Right lobe of liver (tissue), 6 donors: ENCODE data around the gene EPB41L4B. TPM values are rescaled to one million over a fixed set of nuclear protein-coding genes. Genes with fewer than 3 reads are reported as not detected.

ENCODE experiments used
- ATAC-seq, 4 donors: fragments of 200-7000 bp; cut with Tn5 transposase; one replicate each; pipeline ENCODE4 v1.9.1; 2020; ENCODE audit warnings: mild to moderate bottlenecking in 4 of 4, moderate library complexity in 4 of 4
- DNase-seq, 3 donors: peaks; one replicate each; pipeline ENCODE4 v3.0.0-alpha.2; 2020
- H3K27ac ChIP-seq, 3 donors: fragments of 200-600 bp; one replicate each; pipeline ENCODE4 v1.8.0; 2022
- H3K27me3 ChIP-seq, 2 donors: fragments of 200-600 bp; one replicate each; pipeline ENCODE4 v1.8.0; 2022
- H3K36me3 ChIP-seq, 4 donors: fragments of 200-600 bp; sonication (generic) in 1 of 4; one replicate each; pipeline versions ENCODE4 v1.5.1 to v1.8.0; 2017 to 2022; ENCODE audit warnings: control low read depth in 1 of 4
- H3K4me1 ChIP-seq, 4 donors: fragments of 200-600 bp; sonication (generic) in 1 of 4; one replicate each; pipeline versions ENCODE4 v1.5.1 to v1.8.0; 2017 to 2022; ENCODE audit warnings: control low read depth in 1 of 4
- H3K4me3 ChIP-seq, 3 donors: fragments of 200-600 bp; one replicate each; pipeline ENCODE4 v1.8.0; 2022
- H3K9me3 ChIP-seq, 4 donors: fragments of 200-600 bp; sonication (generic) in 1 of 4; one replicate each; pipeline versions ENCODE4 v1.5.1 to v1.8.0; 2017 to 2022; ENCODE audit warnings: control low read depth in 1 of 4
- POLR2A ChIP-seq: fragments of 450-650 bp; IDR thresholded peaks from one replicate; pipeline ENCODE4 v1.6.1; 2017; ENCODE audit warnings: antibody characterized with exemption, mild to moderate bottlenecking
- WGBS: methylation state at CpG from one replicate; pipeline ENCODE4 v1.1.6; 2018; ENCODE audit warnings: low coverage, low lambda C conversion rate; ENCODE audit not compliant: insufficient coverage; ENCODE audit errors: missing lambda C conversion rate; 5-methylcytosine and 5-hydroxymethylcytosine counted together
- intact Hi-C, 2 donors: fragments of 100-400 bp; cut with DNase I; formaldehyde crosslinking; loops; one replicate each; pipeline versions ENCODE4 v1.11.2 to v1.14.1; 2022
- total RNA-seq, 6 experiments: library from RNA; depleted of rRNA in 2 of 6; stranded (reverse); fragments of >200 nt in 2 of 6; fragmentation: NEBNext Ultra II Directional in 3 of 6; extraction: Animal tissue kit (Norgen Biotek cat#: 25700) in 3 of 6; gene quantifications; one replicate each; pipeline versions ENCODE4 v1.1.0 to v1.2.4, GENCODE V29; 2016 to 2023
- TF ChIP-seq, protein P1 (sequence below), 4 donors: fragments of 200-600 bp in 3 of 4; fragments of 450-650 bp in 1 of 4; IDR thresholded peaks; one replicate each; pipeline versions ENCODE4 v1.5.1 to v1.8.0; 2016 to 2022; ENCODE audit warnings: antibody characterized with exemption in 4 of 4, mild to moderate bottlenecking in 2 of 4
- donor health status: DM: no; HTN: yes; CAD: no.
- donor health status: DM: no; HTN: no; CAD: no.
- donor health status: DM: no; HTN: no; CAD: no.
- donor health status: DM: no; HTN: yes; CAD: no.
- donor health status: DM: no; HTN: yes; CAD: no.

The EPB41L4B gene
- total RNA-seq, 6 experiments from 2014 or later = 29.0 to 89.0 (median 32.4) TPM

DNA sequence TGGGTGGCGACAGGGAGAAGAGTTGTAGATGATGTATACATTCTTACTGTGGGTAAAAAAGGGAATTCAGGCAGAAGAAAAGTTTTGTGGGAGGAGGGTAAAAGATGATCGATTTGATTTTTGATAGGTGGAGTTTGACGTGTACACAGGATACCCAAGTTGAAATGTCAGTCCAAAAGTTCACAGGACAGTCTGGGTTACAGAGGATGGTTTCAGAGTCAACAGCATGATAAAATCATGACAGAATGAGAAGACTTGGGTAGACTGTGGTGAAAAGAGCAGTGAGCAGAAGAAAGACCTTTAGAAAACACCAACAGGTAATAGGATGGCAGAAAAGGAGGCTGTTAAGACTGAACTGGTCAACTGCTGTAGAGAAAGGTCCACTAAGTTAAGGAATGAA lies 81.6 kb downstream of the EPB41L4B start:
- WGBS = 63% methylated on average over 3 of the region's 3 CpGs
- Histone ChIP-seq H3K9me3 (no peaks in the 10 kb centered on the region), H3K4me3 (no peak overlapping the region), H3K27me3 (no peaks in the 10 kb centered on the region), H3K4me1 (peaks cover 0 to under 1% (median 0%) of the 10 kb centered on the region in 4 donors), H3K27ac (no peak overlapping the region), H3K36me3 (peaks cover 0 to 20% (median 4%) of the 10 kb centered on the region in 4 donors)
- DNase-seq (no peak), ATAC-seq (peak in 3 of 4 donors; percentile 38 to 56 (median 51))
- intact Hi-C loops = no loop called here
- TF ChIP-seq, protein P1, sequence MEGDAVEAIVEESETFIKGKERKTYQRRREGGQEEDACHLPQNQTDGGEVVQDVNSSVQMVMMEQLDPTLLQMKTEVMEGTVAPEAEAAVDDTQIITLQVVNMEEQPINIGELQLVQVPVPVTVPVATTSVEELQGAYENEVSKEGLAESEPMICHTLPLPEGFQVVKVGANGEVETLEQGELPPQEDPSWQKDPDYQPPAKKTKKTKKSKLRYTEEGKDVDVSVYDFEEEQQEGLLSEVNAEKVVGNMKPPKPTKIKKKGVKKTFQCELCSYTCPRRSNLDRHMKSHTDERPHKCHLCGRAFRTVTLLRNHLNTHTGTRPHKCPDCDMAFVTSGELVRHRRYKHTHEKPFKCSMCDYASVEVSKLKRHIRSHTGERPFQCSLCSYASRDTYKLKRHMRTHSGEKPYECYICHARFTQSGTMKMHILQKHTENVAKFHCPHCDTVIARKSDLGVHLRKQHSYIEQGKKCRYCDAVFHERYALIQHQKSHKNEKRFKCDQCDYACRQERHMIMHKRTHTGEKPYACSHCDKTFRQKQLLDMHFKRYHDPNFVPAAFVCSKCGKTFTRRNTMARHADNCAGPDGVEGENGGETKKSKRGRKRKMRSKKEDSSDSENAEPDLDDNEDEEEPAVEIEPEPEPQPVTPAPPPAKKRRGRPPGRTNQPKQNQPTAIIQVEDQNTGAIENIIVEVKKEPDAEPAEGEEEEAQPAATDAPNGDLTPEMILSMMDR (IDR thresholded peaks at IDR 0.05) = no peak
- no peak for TF ChIP-seq POLR2A

DNA sequence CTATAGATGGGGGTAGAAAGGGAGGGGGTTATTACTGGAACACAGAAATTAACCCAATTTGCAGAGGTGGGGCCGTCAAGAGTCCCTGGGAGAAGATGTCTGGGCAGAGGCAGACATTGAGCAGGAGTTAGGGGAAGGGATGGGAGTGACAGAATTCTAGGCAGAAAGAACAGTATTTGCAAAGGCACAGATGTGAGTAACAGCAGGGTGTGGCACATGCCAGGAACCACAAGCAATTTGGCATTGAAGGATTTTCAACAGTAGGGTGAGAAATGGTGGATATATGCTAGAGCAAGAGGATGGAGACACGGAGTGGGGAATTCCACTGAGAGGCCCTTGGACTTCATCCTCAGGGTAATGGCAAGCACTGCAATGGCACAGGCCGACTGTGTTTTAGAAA lies 82.2 kb downstream of the EPB41L4B start:
- DNase-seq (no peak), ATAC-seq (peak in 1 of 4 donors; percentile 14)
- Histone ChIP-seq H3K9me3 (no peaks in the 10 kb centered on the region), H3K4me3 (no peak overlapping the region), H3K27me3 (no peaks in the 10 kb centered on the region), H3K36me3 (peaks cover 0 to 20% (median 4%) of the 10 kb centered on the region in 4 donors), H3K27ac (no peak overlapping the region), H3K4me1 (no peaks in the 10 kb centered on the region)
- TF ChIP-seq POLR2A = no peak
- TF ChIP-seq, protein P1 (IDR thresholded peaks at IDR 0.05) = no peak
- intact Hi-C loops = no loop called here
- WGBS = 72% methylated on average over 3 of the region's 3 CpGs

DNA sequence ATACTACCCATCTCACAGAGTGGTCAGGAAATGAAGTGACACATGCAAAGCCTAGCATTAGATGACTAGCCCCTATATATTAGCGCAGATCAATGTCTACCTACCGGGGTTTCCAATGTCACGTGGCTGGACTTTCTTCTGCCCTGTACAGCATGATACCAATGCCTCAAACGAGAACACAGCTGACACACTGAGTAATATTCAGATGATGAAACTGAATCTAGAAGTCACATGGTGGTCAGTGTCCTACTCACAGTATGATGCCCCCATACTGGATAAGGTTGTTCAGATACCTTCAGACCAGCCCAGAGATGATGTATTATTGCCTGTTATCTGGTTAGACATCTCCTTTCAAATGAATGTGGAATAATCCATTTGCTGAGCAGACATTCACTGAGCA lies 82.7 kb downstream of the EPB41L4B start:
- no peak for TF ChIP-seq POLR2A
- TF ChIP-seq, protein P1 (IDR thresholded peaks at IDR 0.05) = no peak
- Histone ChIP-seq H3K4me3 (no peak overlapping the region), H3K9me3 (no peaks in the 10 kb centered on the region), H3K4me1 (no peaks in the 10 kb centered on the region), H3K27ac (no peak overlapping the region), H3K27me3 (no peaks in the 10 kb centered on the region), H3K36me3 (peaks cover 0 to 20% (median 4%) of the 10 kb centered on the region in 4 donors)
- ATAC-seq (no peak), DNase-seq (no peak)
- intact Hi-C loops = no loop called here
- 84% methylated on average over 4 of the region's 4 CpGs for WGBS

DNA sequence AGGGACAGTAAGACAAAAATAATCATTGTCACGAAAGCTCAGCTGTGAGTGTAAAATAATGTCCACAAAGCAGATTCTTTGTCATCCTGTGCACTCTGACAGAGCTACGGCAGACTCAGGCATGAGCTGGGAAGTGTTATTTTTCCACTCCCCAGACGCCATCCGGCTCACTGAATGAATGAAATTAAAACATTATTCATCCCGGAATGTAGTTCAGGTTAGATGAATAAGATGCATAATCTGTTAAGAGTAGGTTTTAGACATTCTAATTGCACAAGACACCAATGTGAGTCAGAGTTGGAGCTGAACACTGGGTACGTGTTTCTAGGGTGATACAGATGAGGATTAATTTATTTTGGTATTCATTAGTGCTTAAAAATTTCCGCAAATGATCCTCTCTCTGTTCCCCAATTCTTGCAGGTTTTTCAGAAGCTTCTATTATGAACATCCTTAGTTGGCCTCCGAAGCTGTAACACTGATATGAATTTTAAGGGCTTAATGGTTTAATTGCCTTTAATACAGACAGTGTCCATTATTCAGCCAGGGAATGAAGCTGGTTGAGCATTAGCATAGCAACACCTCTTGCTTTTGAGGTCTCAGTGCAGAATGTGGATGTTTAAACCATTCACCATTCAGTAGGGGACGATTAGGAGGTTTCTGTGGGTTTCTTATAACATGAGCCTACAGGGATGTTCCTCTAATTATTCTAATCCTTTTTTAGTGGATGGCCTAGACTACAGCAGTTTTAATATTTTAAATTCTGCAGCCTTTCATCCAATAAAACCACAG lies 88.2 kb downstream of the EPB41L4B start:
- DNase-seq (no peak), ATAC-seq (no peak)
- Histone ChIP-seq H3K4me1 (no peaks in the 10 kb centered on the region), H3K9me3 (no peaks in the 10 kb centered on the region), H3K4me3 (no peak overlapping the region), H3K27me3 (no peaks in the 10 kb centered on the region), H3K27ac (no peak overlapping the region), H3K36me3 (no peaks in the 10 kb centered on the region)
- intact Hi-C loops = no loop called here
- WGBS = 75% methylated on average over 9 of the region's 9 CpGs
- TF ChIP-seq POLR2A = no peak
- TF ChIP-seq, protein P1 (IDR thresholded peaks at IDR 0.05) = no peak
